ENCODE measurements around the gene USO1.
"Not testable (repeated sequence)": the region's sequence is repeated elsewhere in the genome, so short reads cannot be mapped to it uniquely, and the experiment has no call there.

USO1 gene, protein sequence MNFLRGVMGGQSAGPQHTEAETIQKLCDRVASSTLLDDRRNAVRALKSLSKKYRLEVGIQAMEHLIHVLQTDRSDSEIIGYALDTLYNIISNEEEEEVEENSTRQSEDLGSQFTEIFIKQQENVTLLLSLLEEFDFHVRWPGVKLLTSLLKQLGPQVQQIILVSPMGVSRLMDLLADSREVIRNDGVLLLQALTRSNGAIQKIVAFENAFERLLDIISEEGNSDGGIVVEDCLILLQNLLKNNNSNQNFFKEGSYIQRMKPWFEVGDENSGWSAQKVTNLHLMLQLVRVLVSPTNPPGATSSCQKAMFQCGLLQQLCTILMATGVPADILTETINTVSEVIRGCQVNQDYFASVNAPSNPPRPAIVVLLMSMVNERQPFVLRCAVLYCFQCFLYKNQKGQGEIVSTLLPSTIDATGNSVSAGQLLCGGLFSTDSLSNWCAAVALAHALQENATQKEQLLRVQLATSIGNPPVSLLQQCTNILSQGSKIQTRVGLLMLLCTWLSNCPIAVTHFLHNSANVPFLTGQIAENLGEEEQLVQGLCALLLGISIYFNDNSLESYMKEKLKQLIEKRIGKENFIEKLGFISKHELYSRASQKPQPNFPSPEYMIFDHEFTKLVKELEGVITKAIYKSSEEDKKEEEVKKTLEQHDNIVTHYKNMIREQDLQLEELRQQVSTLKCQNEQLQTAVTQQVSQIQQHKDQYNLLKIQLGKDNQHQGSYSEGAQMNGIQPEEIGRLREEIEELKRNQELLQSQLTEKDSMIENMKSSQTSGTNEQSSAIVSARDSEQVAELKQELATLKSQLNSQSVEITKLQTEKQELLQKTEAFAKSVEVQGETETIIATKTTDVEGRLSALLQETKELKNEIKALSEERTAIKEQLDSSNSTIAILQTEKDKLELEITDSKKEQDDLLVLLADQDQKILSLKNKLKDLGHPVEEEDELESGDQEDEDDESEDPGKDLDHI
- total RNA-seq: 125 to 267 (median 198) reads per million in 17 experiments

DNA sequence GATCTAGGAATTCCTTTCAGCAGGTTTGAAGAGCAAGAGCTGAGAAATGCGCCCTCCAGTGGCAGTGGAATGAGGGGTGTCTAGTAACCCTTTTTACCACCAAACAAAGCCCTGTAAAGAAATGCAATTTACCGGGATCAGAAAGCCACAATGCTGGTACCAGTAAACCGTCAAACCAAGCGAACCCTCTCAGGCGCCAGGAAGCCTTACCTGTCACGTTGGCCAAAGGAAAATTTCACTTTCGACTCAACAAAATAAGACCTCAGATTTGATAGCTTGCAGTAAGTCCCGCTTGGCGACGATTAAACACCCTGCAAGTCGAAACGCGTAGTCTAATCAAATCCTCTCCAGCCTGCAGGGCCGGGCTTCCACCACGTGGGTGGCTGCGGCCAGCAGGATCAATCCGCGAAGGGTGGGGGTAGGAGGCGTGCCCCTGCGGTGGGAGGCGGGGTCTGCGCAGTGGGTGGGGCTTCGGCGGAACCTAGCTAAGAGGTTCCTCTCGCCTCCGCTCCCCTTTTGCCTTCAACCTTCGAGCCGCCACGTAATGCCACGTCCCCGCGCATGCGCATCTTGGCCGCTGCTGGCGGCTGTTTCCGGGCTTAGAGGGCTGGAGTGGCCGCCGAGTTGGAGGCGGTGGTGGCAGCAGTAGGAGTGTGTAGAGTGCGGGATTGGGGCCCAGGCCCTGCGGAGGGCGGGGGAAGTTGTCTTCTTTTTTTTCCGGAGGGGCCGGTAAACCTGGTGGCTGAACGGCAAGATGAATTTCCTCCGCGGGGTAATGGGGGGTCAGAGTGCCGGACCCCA is at the start of gene USO1:
Gene USO1 (plus strand): TSS at position 512 of the 801 bp plus-strand sequence. CDS start 243 bp downstream, at position 755.
- DNase-seq: peak; percentile 99 to 100 (median 100)

DNA sequence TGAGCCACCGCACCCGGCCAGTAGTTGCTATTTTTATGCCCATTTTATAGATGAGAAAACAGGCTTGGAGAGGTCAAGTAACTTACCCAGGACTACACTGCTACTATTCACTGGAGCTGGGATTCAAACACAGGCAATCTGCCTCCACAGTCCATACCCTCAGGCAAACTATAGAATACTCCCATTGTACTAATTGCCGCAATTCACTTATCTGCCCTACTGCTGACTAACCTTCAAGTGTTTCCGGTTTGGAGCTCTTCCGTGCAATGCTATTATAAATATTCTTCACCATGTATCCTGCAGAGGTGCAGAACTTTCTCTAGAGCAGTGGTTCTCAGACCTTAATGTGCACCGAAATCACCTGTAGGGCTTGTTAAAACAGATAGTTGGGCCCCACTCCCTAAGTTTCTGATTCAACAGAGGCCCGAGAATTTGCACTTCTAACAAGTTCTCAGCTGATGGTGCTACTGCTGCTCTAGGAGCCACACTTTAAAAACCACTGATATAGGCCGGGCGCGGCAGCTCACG is 49.3 kb upstream of the USO1 start:
- no peak for DNase-seq

DNA sequence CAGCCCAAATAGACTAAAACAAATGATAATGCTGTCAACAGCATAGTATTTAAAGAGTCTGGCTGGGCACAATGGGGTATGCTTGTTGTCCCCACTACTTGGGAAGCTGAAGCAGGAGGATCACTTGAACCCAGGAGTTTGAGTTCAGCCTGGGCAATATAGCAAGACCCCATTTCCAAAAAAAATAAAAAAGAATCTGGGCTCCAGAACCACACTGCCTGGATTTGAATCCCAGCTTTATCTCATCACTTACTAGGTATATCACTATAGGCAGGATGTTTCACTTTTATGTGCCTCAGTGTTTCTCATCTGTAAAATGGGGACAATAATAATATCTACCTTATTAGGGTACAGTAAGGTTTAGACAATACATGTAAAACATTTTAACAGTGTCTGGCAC is 45.9 kb upstream of the USO1 start:
- no peak for DNase-seq

DNA sequence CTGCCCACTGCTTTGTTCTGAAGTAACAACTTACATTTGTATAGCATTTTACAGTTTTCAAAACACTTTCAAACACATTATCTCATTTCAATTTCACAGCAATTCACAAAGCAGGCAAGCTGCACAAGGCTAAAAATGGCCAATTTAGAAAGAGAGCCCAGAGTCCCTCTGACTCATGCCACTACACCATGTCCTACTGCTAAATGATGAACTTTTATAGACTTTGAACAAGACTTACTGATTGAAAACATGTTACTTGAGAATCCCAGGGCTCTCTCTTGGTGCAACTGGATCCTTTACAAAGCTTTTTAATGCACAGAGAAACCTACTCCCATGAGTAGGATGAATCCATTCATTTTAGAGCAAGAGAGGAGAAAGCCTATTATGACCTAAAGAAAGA is 45.4 kb upstream of the USO1 start:
- no peak for DNase-seq

DNA sequence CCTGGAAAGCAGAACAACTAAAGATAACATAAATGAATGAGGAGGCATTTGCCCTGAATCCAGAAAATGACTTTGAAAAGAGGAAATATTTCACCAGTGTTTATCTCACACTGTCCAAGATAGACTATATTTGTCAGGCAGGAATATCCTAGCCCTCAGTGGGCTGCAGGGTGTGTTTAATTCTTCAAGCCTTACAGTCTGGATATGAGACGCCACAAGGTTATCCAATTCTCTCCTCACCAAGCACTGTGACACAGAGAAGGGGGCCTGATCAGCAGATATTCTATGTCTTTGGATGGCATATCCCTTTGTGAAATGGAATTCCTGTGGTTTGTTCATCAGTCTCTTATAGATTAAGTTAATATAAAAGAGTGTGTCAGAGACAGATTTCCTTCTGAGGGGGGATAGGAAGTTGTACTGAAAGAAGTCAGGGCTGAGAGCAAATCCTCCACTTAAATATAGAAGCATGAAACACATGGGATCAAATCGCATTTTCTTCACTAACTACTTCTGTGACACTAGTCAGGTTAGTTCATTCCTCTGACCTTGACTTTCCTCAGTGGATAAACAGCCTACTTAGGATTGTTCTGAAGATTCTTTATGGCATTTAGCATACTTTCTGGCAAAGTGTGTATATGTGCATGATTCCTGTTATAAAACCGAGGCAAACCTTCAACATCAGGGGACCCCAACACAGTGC is 44.4 kb upstream of the USO1 start:
- no peak for DNase-seq

DNA sequence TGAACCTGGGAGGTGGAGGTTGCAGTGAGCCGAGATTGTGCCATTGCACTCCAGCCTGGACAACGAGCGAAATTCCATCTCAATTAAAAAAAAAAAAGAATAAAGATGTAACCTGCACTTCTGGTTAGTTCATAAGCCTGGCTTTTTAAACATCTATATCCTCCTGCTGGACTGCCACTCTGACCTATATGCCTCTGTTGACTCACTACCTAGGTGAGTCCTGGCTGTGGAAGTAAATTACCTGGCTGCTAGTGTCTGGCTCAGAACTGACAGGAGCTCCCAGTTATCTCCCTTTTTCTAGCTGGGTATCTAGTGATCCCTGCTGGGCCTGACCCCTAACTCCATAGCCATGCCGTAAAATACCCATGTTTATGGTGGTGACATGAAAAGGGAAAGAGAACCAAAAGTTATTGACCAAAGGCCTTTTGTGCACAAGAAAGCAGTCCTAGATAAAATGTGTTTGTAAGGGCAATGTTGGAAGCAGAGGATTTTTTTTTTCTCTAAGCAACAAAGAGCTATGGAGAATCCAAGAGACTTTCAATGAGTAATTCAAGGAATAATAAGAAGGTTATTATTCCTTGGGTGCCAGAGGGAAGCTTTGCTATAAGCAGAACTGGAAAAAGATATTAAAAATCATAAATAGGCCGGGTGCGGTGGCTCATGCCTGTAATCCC is 40.8 kb upstream of the USO1 start:
- DNase-seq: no peak

DNA sequence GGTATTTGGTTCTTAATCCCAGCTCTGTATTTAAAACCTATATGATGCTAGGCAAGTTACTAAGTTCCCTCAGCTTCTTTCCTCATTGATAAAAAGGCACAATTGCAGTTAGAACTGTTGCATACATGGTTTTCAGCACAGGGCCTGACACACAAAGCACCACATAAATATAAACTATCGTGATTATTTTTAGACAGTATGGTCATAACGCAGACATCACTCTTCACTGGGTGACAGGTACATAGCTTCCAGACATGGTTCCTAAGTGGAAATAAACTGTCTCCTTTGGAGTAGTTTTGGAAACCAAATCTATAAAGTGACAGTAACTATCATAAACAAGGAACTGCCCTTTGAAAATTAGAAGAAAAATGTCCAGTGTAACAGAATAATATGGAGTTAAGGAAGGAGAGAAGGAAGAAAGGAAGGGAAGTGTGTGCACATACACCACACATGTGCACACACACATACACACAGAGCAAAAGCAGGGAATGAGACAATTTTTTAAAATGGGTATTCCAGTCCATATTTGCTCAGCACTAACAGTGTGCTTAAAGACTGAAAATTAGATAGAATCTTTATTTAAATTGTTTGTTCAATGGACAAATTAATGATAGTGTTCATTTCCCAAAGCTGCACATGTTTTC is 38.7 kb upstream of the USO1 start:
- no peak for DNase-seq

DNA sequence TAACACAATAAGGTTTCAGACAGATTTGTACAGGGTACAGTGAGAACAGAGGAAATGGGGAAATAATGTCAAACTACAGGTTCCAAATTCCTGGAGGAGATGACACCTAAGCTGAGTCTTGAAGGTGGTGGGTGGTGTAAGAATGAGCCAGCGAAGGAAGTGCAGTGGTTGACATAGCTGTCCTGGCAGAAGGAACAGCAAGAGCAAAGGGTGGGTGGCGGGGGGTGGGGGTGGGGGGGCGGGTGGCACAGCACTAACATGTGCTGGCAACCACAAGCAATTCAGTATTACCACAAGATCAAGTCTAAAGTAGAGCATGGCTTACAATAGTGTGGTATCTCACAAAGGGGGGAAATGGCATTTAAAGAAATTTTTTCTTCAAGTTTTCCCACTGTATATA is 38.0 kb upstream of the USO1 start:
- DNase-seq: peak in 3 of 4 experiments; percentile 53 to 56 (median 54)

DNA sequence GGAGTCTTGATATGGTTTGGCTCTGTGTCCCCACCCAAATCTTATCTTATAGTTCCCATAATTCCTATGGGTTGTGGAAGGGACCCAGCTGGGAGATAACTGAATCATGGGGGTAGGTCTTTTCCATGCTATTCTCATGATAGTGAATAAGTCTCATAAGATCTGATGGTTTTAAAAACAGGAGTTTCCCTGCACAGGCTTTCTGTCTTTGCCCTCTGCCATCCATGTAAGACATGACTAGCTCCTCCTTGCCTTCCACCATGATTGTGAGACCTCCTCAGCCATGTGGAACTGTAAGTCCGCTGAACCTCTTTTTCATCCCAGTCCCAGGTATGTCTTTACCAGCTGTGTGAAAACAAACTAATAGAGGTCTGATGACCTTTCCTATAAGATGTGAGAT is 37.3 kb upstream of the USO1 start:
- DNase-seq: not testable (repeated sequence)

DNA sequence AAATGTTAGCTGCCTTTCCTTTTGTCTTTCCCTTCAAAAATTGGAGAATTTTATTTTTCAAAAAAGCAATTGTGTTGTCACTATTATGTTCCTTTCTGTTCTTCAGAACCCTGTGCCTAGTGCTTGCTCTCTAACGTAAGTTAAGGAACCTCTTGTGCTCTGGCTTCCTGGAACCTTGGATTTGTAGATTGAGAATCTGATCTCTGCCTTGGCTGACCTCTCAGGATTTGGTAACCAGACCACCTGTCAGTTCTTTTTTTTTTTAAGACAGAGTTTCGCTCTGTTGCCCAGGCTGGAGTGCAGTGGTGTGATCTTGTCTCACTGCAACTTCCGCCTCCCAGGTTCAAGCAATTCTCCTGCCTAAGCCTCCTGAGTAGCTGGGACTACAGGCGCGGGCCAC is 32.3 kb upstream of the USO1 start:
- not testable (repeated sequence) for DNase-seq

DNA sequence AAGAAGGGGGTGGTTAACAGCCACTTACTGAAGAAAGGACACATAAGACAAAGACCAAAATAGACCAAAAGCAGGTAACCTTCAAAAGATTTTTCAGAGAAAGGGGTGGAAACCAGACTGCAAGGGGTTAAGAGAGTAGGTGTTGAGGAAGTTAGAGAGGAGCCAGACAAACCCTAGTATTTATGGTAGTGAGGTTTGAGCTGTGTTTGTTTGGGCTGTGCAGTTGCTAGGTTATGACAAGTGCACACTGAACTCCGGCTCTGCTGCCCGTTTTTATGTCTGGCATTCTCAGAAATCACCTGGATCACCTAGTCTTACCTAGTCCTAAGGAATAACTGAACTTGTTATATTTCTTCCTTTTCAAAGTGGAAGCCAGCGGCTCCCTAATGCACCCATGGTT is 28.3 kb upstream of the USO1 start:
- peak; percentile 34 to 72 (median 62) for DNase-seq

DNA sequence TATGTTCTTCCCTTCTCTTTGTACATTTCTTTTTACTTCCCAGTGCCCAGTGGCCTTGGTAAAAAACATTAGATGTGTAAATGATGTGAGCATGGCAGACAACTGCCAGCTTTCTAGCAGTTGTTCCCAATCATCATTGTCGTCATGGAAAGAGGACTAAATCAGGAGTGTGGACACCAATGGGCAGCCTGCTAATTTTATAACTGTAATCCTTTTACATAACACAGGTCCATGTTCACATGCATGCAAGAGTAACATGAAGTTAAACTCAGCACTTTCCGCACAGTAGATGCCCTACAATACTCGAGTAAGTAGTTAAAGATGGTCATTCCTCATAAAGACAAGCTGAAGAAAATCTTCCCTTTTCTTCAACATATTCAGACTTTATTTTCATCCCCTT is 27.8 kb upstream of the USO1 start:
- peak; percentile 31 to 68 (median 50) for DNase-seq

DNA sequence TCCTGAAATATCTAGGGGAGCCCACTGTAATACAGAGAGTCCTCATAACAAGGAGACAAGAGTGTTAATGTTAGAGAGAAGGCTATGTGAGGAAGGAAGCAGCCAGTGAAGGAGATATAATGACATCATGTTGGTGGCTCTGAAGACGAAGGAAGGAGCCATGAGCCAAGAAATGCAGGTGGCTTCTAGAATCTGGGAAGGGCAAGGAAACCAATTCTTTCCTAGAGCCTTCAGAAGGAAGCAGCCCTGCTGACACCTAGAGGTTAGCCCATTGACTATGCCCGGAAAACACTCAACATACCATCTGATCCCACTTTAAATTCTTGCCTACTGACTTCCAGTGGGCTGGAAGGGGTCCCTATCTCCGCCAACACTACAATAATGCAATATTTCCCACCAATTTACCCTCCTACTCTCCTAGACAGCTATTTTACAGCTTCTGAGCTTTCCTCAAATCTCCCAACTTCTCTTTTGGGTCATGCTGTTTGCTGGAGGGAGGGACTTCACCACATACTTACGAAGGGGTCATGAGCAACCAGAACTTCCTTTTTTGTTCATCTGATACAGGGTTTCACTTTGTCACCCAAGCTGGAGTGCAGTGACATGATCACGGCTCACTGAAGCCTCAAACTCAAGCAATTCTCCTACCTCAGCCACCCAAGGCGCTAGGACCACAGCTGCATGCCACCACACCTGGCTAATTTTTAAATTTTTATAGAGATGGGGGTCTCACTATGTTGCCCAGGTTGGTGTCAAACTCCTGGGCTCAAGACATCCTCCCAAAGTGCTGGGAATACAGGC is 26.0 kb upstream of the USO1 start:
- peak; percentile 77 to 91 (median 86) for DNase-seq

DNA sequence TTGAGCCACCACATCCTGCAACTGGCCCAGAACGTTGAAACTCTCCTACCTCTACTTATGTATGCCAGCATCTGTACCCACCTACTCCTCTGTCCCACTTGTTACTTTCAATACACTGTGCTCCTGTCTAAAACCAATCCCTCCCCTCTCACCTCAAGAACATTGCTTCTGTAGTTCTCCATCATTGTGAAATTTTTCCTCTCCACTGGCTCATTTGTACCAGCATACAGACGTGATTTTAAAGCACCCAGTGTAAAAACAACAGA is 25.5 kb upstream of the USO1 start:
- peak in 1 of 4 experiments; percentile 20 for DNase-seq

DNA sequence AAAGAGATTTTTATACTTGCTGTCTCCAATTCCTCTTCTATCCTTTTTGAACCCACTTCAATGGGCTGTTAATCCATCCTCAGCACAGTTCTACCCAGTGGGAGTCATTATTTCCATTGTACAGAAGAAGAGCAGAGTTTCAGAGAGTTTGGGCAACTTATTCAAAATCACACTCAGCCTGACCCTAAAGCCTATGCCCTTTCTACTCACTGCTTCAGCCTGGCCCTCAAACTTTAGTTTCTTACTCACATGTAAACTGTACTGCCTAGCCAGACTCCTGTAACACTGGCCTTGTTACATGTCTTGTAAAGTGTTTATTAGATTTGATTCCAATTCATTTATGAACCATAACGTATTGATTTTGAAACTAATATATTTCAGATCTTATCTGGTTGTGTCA is 25.1 kb upstream of the USO1 start:
- peak in 3 of 4 experiments; percentile 3 to 13 (median 8) for DNase-seq

DNA sequence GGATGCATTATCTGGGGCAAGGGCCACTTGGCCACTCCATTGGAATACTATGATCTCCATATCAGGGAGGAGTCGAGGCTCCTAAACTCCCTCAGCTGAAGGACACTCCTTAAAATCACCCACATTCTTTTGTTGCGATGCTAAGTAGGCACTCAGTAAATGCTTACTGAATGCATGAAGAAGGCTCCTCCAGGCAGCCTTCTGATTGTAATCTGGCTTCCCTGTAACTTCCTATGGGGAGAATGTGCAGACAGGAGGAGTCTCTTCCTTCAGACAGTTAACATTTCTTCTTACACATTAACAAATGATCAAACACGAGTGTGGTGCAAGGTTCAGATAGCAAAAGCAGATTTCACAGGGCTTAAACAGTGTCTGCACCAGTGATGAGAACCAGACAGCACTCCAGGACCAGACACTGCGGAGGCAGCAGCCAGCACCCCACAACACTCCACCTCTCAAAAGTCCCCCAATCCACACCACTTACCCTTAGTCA is 21.4 kb upstream of the USO1 start:
- DNase-seq: no peak

DNA sequence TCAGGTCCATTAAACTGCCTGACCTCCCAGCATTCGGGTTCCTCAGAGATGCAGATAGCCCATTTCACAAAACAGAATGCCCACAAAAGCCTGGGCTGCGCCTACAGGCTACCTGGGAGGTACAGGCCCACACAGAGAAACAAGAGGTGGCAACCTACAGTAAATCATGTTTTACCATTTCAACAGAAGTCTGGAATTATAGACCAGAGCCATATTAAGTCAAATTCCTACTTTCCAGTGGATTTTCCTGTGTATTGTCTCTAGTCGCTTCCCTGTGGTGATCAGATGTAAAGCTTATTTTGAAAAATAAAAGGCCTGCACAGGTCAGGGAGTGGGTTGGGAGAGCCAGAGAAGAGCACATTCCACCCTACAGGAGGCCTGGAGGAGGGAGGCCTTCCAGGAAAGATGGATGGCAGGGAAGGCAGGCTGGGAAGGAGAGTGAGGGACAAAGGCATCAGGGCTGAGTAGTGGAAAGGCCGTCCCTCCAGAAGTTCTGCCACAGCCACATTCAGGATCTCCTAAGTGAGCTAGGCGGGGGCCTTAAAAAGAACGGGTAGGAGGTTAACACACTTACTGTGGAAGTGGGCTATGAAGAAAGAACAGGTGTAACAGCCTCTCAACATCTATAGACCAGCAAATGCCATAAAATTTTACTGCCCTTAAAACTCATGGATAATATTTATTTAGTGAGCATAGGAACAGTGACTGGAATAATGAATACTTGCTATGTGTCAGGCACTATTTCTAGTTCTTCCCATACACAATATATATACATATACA is 19.0 kb upstream of the USO1 start:
- DNase-seq: no peak

DNA sequence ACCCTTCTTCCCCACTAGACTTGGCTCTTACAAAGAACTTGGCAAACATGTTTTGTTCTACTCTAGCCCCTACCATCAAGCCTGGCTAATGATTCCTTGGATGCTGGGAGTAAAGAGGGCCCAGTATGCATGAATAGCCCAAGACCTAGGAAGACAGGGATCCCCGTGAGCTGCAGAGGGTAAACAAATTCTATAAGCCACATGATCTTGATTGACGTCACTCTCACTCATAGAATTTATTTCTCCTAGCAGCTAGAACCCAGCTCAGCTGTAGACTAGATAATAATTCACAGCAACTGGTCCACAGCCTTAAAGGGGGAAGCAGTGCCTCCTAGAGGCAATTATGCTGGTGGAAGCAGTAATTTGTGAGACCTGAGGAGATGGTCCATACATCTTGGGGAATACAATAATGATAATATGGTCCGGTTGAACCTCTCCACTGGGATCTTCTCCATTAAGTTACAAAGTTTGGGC is 16.1 kb upstream of the USO1 start:
- DNase-seq: peak; percentile 53 to 65 (median 57)

DNA sequence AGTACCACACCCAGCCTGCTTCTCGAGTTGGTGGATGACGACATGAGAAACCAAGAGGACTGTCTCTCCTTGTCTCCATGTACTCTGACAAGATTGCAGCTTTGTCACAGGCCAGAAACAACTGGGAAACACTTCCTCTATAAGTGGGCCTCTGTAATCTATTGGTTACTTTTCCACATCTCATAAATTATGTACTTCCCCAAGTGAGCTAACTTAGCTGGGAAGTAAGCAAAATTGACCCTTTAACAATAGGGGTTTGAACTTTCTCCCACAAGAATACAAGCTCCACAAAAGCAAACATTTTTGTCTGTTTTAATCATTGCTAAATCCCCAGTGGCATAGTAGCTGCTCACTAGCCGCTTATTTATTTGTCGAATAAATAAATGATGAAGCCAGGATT is 14.1 kb upstream of the USO1 start:
- DNase-seq: peak; percentile 24 to 69 (median 62)
